MV-4-11 (cell line): ENCODE measurements around the gene ADGRL3.
"Not testable (repeated sequence)": the region's sequence is repeated elsewhere in the genome, so short reads cannot be mapped to it uniquely, and the experiment has no call there.

Source experiments
- DNase-seq: peaks from one replicate; lab custom pipeline; 2025; lab: John Stamatoyannopoulos, UW

The ADGRL3 gene

DNA sequence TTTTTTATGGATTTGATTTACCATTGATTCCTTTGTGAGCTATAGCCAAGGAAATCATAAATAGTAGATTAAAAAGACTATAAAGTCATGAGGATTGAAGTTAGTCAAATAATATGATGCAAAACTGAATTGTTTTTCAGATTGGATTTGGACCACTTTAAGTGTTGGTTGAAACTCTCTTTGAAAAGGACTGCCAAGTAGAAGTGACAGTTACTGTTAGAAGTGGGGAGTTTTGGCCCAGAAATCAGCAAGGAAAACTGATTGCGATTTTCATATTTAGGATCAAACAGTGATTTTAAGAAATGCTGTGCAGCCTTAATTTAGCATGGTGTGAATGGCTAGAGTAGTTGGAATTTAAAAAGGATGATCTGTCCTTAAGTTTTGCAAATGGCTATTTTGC is 4.9 kb downstream of the ADGRL3 start:
- DNase-seq: no peak

DNA sequence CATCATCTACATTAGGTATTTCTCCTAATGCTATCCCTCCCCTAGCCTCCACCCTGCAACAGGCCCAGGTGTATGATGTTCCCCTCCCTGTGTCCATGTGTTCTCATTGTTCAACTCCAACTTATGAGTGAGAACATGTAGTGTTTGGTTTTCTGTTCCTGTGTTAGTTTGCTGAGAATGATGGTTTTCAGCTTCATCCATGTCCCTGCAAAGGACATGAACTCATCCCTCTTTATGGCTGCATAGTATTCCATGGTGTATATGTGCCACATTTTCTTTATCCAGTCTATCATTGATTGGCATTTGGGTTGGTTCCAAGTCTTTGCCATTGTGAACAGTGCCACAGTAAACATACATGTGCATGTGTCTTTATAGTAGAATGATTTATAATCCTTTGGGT is 7.0 kb downstream of the ADGRL3 start:
- DNase-seq: not testable (repeated sequence)

DNA sequence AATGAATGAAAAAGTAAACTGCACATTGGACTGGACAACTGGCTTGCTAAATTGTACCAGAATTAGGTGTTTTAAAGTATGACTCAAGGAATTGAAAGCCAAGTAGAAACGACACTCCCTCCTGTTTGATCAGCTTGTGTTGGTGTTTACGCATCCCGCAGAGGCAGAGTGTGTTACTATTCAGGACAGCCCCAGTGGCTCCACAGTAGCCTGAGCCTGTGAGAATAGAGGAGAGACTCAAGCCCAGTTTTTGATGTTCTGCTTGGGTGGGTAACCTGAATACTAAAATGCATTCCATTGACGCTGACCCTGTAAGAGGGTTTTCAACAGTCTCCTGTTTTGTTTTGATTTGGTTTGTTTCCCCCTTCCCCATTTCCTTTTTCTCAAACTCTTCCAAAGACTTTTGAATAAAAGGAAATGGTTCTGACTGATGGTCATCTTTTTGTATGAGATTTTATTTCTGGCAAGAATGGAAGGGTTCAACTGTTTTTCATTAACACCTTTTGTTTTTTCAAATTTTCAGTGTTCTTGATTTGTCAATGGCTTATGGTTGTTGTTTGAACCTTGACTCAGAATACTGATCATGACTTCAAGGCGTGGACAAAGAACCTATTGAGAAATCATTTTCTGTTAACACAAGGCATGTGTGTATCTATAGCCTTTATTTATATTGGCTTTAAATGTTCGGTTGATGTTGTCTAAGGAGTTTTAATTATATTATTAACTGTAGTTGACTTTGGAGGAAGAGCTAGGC is 10.2 kb downstream of the ADGRL3 start:
- DNase-seq: no peak

DNA sequence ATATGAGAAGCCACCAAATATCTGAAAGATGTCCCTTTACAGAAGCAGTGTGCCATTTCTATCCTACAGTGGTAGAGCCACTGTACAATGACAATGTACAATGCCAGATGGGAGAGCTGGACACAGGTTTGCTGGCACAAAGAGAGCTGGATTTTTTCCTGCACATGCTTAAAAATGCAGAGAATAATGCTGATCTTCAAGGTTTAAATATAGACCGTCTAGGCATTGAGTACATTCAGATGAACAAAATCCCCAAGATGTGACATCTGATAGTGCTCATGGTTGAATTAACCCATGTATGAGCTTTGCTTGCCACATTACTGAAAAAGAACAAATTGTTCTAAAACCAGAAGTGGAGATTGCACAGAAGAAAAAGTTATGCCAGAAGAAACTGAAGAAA is 11.7 kb downstream of the ADGRL3 start:
- DNase-seq: no peak

DNA sequence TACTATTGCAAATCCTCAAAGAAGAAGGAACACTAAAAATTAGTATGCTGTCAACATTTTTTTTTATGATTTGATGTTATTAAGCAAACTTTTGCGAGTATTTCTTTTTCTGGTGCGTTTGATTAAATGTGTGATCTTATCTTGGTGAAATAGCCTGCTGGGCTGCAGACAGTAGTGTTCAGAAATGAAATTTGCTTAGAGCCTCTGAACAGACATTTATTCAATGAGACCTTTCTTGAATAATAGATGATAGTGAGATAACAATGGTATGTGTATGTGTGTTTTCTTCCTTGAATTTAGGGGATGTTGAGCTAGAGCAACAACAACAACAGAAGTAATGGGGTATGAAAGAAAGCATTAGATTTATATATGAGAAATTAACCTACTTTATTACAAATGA is 12.7 kb downstream of the ADGRL3 start:
- DNase-seq: no peak

DNA sequence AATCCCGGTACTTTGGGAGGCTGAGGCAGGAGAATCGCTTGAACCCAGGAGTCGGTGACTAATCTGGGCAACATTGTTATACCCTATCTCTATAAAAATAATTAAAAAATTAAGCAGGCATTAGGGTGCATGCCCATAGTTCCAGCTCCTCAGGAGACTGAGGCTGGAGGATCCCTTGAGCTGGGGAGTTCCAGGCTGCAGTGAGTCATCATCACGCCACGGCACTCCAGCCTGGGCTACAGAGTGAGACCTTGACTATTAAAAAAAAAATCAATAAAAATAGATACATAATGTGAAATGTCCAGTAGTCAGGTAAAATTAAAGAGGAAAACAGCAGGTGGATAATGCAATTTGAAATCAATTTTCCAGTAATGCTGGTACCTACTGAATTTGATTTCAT is 14.6 kb downstream of the ADGRL3 start:
- no peak for DNase-seq

DNA sequence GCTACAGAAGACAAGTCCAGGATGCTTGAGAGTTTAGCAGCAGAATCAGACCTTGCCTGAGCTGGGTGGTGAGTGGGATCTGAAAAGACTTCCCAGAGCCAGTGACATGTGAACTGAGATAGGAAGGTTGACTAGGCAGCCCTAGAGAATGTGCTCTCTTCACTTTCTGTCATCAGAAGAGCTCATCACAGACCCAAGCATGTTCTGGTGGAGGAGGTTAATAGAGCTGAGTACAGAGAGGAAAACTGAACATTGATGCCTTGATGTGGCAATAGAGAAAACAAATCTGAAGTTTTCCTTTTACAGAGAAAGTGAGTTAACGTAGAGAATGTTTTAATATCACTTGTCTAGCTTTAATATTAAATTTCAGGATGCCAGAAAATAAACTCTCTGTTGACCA is 17.1 kb downstream of the ADGRL3 start:
- no peak for DNase-seq

DNA sequence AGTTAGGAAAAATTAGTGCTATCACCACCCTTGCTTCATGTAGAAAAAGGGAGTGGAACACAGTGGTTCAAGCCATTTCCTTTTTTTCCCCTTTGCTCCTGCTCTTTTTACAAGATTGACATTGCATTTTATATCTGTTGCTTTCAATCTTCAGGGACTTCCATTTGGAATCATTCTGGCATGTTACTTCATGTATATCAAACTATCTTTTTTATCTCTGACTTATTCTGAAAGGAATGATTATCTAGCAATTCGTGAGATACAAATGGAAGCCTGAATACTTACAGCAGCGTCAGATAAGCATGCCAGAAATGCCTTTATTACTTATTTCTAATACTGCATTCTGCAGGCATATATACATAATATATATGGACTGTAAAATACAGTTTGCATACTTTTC is 20.4 kb downstream of the ADGRL3 start:
- no peak for DNase-seq

DNA sequence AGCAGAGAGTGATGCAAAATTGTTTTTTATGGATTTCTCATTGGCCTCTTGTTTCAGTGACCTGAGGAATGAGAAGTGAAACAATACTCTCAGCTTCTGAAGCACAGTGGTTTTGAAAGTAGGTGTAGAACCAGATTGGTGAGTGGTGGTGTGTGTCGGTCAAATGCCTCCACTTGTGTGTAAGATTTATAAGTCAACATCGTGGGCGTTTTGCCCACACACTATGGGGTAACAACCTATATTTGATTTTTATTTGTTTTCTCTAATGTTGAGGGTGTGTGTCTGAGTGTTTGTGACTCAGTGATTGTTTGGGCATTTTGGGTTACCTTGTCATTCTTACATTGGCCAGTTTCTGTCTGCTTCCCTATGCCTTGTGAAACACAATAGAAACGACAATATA is 23.3 kb downstream of the ADGRL3 start:
- DNase-seq: peak; percentile 68

DNA sequence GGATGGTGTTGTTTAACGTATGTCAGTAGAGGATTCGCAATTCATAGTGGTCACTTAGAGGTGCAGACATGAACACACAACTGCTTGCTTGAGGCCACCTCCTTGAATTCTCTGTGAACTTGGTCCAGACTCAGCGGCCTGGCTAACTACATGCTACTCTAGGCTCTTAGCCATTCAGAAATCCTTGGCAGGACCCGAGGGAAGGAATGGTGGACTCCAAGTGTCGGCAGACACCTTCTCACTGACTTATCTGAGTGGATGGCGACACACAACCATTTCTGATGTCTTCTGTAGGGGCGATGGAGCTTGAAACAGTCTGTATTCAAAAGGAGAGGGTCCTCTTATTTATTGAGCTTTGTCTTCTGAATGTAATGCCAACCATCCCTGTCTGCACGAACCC is 24.4 kb downstream of the ADGRL3 start:
- no peak for DNase-seq

DNA sequence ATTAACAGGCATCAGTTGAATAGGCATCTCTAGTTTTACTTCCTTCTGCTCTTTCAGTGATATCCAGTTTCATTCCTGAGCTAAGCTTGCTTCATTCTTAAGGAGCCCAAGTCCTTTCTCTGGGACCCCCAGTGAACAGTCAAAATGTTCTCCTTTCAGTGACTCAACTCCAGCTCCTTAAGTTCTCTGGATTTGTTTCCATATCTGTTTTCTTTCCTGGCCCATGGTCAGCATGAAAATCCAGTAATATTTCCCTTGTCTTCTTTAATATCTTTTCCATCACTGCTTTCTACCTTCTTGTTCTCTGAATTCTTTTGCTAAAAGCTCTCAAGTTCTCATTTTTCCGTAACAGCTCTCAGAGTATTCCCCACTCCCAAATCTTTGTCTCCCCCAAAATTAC is 25.5 kb downstream of the ADGRL3 start:
- no peak for DNase-seq

DNA sequence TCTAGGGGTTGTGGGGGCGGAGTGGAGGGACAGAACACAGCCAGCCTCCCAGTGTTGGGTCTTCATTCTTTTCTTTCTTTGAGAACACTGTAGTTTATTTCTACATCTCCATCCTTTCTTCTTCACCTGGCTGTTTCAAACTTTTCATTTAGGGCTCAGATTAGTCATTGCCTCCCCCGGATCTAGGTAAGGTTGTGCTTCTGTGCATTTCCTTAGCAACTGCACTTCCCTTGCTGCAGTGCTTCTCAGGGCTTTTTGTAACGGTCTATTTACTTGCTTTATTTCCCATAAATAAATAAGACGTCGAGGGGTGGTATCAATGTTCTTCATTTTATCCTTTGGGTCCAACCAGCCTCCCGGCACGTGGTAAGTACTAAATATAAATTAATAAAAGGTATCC is 31.3 kb downstream of the ADGRL3 start:
- DNase-seq: no peak

DNA sequence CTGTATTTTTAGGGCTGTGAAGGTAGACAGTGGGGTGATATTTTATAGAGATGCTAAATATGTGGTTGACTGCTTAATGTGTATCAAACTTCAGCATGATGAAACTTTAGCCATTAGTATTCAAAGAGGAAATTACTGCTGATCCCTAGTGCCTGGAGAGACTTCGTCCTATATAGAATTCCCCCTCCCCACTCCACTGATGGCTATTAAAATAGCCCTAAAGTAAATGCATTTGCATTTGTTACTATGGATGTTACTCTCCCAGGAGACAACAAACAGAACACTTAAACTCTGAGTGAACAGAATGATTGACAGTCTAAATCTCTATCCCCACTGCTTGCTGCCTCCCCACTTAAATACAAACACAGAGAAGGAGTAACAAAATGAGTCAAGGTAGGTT is 39.1 kb downstream of the ADGRL3 start:
- no peak for DNase-seq

DNA sequence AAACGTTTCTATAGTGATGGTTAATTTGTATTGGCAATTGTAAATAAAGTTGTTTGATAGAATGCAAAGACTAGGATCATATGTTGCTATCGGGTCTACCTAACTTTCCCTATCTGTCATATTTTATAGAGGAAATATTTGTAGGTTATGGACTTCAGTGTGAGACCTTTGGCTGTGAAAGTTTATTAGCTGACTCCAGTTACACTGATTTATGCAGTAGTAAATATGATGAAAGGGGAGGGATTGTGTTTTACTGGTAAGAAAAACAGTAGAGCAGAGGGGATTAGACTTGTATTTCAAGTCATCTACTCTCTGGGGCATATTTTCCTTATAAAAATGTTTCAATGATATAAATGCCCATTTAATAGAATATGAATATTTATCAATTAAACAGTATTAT is 43.8 kb downstream of the ADGRL3 start:
- DNase-seq: no peak

DNA sequence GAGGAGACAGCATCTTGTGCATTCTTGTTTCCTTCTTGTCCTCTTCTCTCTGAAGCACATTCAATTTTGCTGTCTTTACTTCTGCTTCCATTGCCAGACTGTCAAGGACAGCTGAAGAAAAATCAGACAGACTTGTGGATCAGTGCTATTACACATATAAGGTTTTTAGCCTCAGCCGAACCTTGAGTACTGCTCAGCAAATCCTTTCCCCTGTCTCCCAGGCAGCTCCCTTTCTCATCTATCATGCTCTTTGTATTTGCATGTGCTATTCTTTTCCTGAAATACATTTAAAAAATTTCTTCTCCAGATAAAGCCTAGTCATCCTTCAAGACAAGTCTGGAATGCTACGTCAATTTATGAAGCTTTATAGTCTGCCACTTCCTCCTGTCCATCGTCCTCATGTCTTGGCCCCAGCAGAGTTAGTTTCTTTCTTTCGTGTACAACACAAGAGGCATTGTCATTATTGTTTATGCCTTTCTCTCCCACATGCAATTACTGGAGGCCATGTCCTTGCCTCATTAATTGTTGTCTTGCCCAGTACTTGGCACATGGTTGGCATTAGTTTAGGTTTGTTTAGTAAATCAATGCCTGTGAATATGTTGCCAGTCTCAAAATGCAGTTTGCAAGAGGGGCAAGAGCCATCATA is 45.1 kb downstream of the ADGRL3 start:
- DNase-seq: no peak

DNA sequence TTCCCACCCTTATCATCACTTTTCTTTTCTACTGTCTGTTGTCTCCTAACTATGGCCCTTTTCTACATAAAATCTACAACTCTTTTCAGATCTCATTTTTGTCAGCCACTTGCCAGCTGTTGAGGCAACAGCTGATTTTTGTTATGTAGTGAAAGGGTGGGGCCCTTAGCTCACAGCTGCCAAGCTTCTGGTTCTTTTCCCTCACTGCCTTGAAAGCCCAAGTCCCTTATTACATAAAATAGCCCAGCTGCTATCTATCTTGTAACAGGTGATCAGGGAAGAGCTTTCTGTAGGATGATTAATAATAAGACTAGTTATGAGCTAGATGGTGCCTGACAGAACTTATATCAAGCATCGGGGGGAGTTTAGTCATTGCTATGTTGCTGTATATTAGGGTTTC is 45.9 kb downstream of the ADGRL3 start:
- no peak for DNase-seq

DNA sequence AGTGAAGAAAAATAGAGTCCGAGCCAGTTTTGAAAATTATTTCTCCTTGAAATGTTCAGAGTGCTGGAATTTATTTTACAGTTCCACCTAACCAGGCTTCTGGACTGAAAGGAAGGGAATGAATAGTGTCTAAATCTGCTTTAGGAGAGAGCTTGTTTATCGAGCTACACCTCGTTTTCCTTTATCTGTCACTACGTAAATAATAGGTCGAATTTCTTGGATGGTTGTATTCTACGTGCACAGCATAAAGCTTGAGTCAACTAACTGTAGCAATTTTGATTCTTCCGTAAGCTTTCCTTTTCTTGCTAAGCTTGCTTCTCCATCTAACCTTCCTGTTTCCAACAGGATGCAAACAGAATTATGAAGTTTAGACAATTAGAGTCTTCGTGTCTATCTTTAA is 48.6 kb downstream of the ADGRL3 start:
- DNase-seq: no peak

DNA sequence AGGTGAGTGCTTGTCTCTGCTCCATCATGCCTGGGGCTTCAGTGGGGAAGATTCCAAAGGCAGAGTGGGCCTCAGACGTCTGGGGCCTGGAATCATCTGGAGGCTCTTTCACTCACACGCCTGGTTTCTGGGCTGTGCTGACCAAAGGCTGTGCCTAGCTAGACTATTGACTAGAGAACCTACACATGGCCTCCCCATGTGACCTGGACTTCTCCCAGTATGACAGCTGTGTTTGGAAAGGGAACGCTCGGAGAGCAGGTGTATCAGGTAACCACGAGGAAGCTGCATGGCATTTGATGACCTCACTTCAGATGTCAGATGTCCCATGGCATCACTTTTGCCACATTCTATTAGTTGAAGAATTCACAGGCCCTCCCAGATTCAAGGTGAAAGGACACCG is 51.0 kb downstream of the ADGRL3 start:
- DNase-seq: no peak

DNA sequence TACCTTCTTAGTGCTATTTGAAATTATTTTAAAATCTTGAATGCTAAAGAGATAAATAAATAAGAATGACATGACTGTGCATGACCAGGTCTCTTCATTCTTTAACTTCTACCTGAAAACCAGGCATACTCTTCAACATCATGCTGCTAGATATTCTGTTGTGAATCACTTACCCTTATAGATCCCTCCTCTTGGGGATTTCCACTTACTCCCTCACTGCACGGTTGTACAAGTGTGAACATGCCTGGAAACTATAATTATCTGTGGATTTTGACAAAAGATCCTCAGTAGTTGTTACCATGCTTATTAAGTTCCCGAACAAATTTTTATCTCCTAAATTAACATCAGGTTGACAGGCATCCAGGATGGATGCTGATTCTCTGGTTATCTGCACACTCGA is 54.3 kb downstream of the ADGRL3 start:
- DNase-seq: no peak

DNA sequence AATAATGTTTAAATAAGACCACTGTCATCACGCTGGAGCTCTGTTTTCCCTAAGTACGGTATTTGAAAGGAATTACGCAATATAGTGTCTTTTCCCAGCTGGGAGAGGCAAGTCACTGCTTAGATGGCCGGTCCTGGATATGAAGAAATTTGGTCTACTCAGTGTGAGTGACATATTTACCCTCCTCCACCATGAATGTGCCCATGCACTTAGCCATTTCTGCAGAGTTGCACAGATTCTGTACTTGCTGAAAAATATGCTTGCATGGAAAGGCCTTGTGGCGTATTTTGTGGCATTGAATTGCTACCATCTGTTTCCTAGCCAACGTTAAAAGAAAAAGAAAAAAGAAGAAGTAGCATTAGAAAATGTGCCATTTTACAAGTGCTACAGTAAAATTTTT is 73.1 kb downstream of the ADGRL3 start:
- peak; percentile 98 for DNase-seq

DNA sequence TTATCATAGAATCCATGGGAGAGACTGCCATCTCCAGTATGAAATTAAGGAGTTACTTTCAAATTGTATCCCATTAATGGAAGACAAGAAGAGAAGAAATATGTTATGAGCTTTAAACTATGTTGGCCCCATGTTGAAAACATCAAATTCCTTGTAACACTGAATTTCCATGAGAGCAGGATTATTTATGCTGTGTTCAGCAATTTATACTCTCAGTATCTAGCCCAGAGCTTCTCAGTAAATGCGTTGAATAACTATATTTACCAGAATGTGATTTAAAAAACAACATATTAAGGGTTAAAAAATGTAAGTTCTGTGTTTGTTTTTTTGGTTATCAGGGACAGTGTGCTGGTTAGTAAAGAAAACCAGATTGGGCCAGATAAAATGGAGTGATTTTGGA is 74.2 kb downstream of the ADGRL3 start:
- no peak for DNase-seq

DNA sequence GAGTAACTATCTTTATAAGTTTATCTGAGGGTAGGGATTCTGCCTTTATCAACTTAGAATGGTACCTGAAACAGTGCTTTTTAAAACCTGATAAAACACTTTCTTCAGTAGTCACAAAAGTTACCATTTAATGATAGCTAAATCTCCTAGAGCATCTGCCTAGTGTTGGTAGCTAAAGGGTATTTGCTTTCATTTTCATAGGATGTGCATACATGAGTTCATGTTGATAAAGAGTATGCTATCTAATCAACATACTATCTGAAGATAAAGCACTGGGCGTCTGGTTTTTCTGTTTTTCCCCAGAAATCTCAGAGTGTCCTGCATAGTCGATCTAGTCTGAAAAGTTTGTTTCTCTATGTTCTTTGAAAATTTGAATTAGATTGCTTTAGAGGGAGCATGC is 75.1 kb downstream of the ADGRL3 start:
- DNase-seq: no peak

DNA sequence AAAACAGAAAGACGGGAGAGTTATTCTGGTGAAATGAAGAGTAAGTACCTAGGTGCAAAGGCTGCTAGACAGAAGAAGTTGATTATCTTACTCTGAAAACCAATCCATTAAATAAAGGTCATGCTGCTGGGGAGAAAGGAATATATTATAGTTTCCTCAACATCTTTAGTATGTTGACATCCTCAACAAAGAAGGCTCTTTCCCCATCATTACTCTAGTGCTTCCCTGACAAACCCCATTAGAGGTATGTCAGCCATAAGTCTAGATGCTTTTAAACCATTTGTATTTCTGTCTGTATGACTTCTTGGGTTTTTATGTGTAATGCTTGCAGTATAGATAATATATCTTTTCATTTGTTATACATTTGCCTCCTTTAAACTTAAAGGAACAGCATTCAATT is 75.9 kb downstream of the ADGRL3 start:
- DNase-seq: no peak
